SU-DHL-6 (cell line): ENCODE results near the gene NKD1.

Experiments used
- H2AFZ ChIP-seq: fragments of 200-600 bp; sonication (generic); 2 replicates; pipeline ENCODE4 v1.6.1; 2014; ENCODE audit warnings: low read depth, mild to moderate bottlenecking, moderate library complexity, mixed read lengths, antibody characterized with exemption, low read length; ENCODE audit not compliant: severe bottlenecking
- H3F3A ChIP-seq: fragments of 200-600 bp; shearing (Covaris generic); 2 replicates; pipeline ENCODE4 v1.6.0; 2016; ENCODE audit warnings: antibody characterized with exemption, mild to moderate bottlenecking; ENCODE audit not compliant: insufficient read depth
- H3K27ac ChIP-seq: fragments of 200-600 bp; sonication (generic); 2 replicates; pipeline ENCODE4 v1.5.1; 2016; ENCODE audit warnings: low read depth, mild to moderate bottlenecking, low read length, moderate library complexity, mixed read lengths
- H3K27me3 ChIP-seq: fragments of 200-600 bp; sonication (generic), shearing (Covaris generic); 2 replicates; pipeline ENCODE4 v1.6.0; 2014; ENCODE audit warnings: mild to moderate bottlenecking, low read length
- H3K36me3 ChIP-seq: fragments of 200-600 bp; sonication (generic); 2 replicates; pipeline ENCODE4 v1.6.1; 2014; ENCODE audit warnings: mild to moderate bottlenecking, low read length, mixed read lengths
- H3K4me2 ChIP-seq: fragments of 300-600, 200-600 bp; shearing (Covaris generic), sonication (generic); 2 replicates; pipeline ENCODE4 v1.6.0; 2014; ENCODE audit warnings: low read length, low read depth, mild to moderate bottlenecking; ENCODE audit not compliant: poor library complexity, severe bottlenecking
- H3K4me3 ChIP-seq: fragments of 200-600 bp; sonication (generic); 2 replicates; pipeline ENCODE4 v1.5.1; 2014; ENCODE audit warnings: antibody characterized with exemption, low read length, mild to moderate bottlenecking, mixed read lengths; ENCODE audit not compliant: insufficient read depth, poor library complexity, severe bottlenecking
- H3K79me2 ChIP-seq: fragments of 200-600 bp; sonication (generic); 2 replicates; pipeline ENCODE4 v1.6.1; 2014; ENCODE audit warnings: mild to moderate bottlenecking, low read length, moderate library complexity; ENCODE audit not compliant: insufficient read depth
- H3K9ac ChIP-seq: fragments of 200-600 bp; sonication (generic); 2 replicates; pipeline ENCODE4 v1.7.0; 2014; ENCODE audit warnings: mild to moderate bottlenecking, low read length
- H3K9me2 ChIP-seq: fragments of 200-600 bp; sonication (generic); replicated peaks from 2 replicates; pipeline ENCODE4 v1.6.1; 2014; ENCODE audit warnings: low read length; ENCODE audit not compliant: insufficient read depth
- H3K9me3 ChIP-seq: fragments of 200-600 bp; sonication (generic); 2 replicates; pipeline ENCODE4 v1.6.1; 2014; ENCODE audit warnings: low read length, mixed read lengths; ENCODE audit not compliant: insufficient read depth
- H4K20me1 ChIP-seq: fragments of 200-600 bp; sonication (generic); 2 replicates; pipeline ENCODE4 v1.6.1; 2014; ENCODE audit warnings: low read depth, mild to moderate bottlenecking, antibody characterized with exemption, low read length, moderate library complexity, mixed read lengths
- EZH2phosphoT487 ChIP-seq: fragments of 200-600 bp; sonication (generic), shearing (Covaris generic); conservative IDR thresholded peaks from 2 replicates; pipeline ENCODE4 v1.6.1; 2018; ENCODE audit warnings: mild to moderate bottlenecking, antibody characterized with exemption, low read length, moderate library complexity, mixed read lengths
- TF ChIP-seq, protein P1 (sequence below): fragments of 200-600 bp; sonication (generic); IDR thresholded peaks from one replicate; pipeline ENCODE4 v1.5.1; 2017; ENCODE audit warnings: antibody characterized with exemption, mild to moderate bottlenecking, low read length, moderate library complexity; ENCODE audit not compliant: insufficient read depth, poor library complexity, severe bottlenecking

Gene NKD1

DNA sequence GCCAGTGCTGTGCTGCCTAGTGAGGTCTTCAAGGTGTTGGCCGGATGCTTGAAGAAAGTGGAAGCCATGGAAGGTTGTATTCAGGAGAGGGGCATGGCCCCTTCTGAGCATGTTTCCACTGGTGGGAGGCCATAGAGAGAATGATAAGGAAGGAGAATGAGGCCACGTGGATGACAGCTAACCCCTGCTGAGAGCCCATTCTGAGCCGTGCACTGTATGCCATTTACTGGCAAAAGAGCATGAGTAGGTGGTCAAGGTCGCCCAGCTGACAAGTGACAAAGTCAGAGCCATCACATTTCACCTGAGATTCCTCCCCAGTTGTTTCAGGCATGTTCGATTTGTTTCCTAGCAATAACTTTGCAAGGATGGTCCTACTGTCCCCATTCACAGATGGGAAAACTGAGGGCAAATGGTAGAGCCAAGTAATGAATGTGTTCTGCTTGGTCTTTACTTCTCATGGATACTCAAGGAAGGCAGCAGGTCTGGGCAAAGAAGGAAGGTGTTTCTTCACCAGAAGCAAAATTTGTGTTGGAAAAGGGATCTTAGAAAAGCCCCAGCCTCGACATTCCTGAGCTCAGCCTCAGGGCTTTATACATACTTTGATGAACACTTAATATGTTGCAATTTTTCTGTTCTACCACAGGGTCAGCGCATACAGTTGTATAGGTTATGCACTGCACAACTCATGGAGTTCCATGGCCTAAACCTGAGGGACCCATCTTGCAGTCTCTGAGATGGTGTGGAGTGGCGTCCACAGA, 10.5 kb upstream of the NKD1 start:
- Histone ChIP-seq H4K20me1 (no peaks in the 10 kb centered on the region), H3K9me2 (no peaks in the 10 kb centered on the region), H3K4me3 (no peak overlapping the region), H3K27ac (no peak overlapping the region), H3F3A (no peaks in the 10 kb centered on the region), H3K9me3 (no peaks in the 10 kb centered on the region), H3K4me2 (no peak overlapping the region), H3K9ac (no peak overlapping the region), H3K79me2 (no peaks in the 10 kb centered on the region), H2AFZ (no peak overlapping the region), H3K36me3 (no peaks in the 10 kb centered on the region), H3K27me3 (no peaks in the 10 kb centered on the region)
- TF ChIP-seq, protein P1, sequence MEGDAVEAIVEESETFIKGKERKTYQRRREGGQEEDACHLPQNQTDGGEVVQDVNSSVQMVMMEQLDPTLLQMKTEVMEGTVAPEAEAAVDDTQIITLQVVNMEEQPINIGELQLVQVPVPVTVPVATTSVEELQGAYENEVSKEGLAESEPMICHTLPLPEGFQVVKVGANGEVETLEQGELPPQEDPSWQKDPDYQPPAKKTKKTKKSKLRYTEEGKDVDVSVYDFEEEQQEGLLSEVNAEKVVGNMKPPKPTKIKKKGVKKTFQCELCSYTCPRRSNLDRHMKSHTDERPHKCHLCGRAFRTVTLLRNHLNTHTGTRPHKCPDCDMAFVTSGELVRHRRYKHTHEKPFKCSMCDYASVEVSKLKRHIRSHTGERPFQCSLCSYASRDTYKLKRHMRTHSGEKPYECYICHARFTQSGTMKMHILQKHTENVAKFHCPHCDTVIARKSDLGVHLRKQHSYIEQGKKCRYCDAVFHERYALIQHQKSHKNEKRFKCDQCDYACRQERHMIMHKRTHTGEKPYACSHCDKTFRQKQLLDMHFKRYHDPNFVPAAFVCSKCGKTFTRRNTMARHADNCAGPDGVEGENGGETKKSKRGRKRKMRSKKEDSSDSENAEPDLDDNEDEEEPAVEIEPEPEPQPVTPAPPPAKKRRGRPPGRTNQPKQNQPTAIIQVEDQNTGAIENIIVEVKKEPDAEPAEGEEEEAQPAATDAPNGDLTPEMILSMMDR = no peak
- no peak for TF ChIP-seq EZH2phosphoT487

- Histone ChIP-seq H3K4me2 (no peak overlapping the region), H3K4me3 (no peak overlapping the region), H4K20me1 (no peaks in the 10 kb centered on the region), H3K9me3 (no peaks in the 10 kb centered on the region), H3K27ac (no peak overlapping the region), H3K27me3 (no peaks in the 10 kb centered on the region), H3K9me2 (no peaks in the 10 kb centered on the region), H3K9ac (no peak overlapping the region), H3K79me2 (no peaks in the 10 kb centered on the region), H3F3A (no peaks in the 10 kb centered on the region), H2AFZ (no peak overlapping the region), H3K36me3 (no peaks in the 10 kb centered on the region)
- no peak for TF ChIP-seq EZH2phosphoT487
Observed at GRCh38 chr16:50538411-50539052, 9.7 kb upstream of the NKD1 start.

GRCh38 chr16:50539053-50539695, 9.0 kb upstream of the NKD1 start:
- Histone ChIP-seq H3K4me2 (no peak overlapping the region), H3K9me3 (no peaks in the 10 kb centered on the region), H4K20me1 (no peaks in the 10 kb centered on the region), H3K79me2 (no peaks in the 10 kb centered on the region), H3K4me3 (no peak overlapping the region), H3K27me3 (no peaks in the 10 kb centered on the region), H3K9me2 (no peaks in the 10 kb centered on the region), H3K36me3 (no peaks in the 10 kb centered on the region), H2AFZ (no peak overlapping the region), H3F3A (no peaks in the 10 kb centered on the region), H3K27ac (no peak overlapping the region), H3K9ac (no peak overlapping the region)
- TF ChIP-seq, protein P1 = no peak
- no peak for TF ChIP-seq EZH2phosphoT487
